ENCODE measurements around the gene ENAH. TPM values are rescaled to one million over a fixed set of nuclear protein-coding genes. Genes with fewer than 3 reads are reported as not detected.

Gene ENAH
- total RNA-seq, 4 donors from 2014 or later, result 28.4 to 53.3 (median 32.6) TPM

GRCh38 chr1:225685476-225686176 is 32.7 kb upstream of the ENAH start:
- no peak for TF ChIP-seq CTCF (IDR thresholded peaks at IDR 0.05; ENCODE audit: low read depth)

DNA sequence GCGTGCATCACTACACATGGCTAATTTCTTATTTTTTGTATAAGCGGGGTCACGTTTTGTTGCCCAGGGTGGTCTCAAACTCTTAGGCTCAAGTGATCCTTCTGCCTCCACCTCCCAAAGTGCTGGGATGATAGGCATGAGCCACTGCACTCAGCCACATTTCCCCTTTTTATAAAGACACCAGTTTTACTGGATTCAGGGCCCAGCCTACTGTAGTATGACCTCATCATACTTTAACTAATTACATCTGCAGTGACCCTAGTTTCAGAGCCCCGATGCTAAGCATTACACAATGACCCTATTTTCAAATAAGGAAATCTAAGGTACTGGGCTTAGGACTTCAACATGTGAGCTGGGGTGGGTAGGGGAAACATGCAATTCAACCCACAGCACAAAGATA is 31.8 kb upstream of the ENAH start:
- no peak for TF ChIP-seq CTCF (IDR thresholded peaks at IDR 0.05; ENCODE audit: low read depth)

DNA sequence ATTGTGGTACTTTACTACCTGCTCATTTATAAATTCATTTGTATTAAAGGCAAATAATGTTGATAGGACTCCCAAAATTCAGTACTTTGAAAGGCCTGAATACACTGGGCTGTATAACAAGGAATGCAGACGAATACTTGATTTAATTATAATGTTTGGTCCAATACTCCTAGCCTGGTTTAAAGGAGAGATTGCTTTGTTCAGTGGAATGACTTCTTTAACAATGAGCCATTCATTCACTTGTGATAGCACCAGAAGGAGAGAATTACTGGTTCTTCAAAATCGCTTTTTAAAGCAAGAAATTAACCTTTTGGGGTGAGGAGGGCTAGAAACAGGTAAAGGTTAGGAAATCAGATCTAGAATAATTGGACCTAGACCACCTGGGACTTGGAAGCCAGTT is 28.3 kb upstream of the ENAH start:
- TF ChIP-seq CTCF (IDR thresholded peaks at IDR 0.05; ENCODE audit: low read depth), result no peak

- TF ChIP-seq CTCF (IDR thresholded peaks at IDR 0.05; ENCODE audit: low read depth), result no peak
Observed at GRCh38 chr1:225678545-225678944, 25.6 kb upstream of the ENAH start.

DNA sequence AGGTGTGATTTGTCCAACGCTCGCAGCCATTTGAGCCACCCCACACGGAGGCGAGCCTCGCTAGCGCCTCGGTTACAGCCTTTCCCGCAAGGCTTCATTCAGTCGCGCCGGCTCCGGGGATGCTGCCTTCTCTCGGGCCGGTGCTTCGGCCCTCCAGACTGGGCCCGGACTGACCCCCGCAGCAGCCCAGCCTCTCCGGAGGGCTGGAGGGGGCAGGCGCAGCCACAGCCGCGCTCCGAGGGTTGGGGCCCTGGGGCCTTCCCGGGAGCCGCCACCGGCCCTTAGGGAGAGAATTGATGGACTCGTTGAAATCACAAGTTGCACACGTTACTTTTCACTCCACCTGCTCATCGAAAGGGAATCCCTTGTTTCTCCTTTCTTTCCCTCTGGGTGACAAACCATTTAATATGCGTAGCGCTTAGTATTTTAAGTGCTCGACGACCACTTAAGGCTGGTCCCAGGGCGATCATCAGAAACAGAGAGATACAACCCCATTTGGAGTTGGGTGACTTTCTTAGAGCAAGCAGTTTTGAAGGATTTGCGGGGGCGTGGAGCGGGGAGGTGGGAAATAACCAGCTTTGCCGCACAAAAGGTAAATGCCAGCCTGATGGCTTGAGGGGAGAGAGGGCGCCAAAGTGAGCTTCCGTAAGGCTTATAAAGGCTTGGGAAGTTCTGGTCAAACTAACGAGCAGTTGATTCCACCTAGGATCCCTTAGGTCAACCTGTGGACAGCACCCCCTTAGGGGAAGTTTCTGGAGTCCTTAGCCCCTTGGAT is 24.6 kb upstream of the ENAH start:
- no peak for TF ChIP-seq CTCF (IDR thresholded peaks at IDR 0.05; ENCODE audit: low read depth)

GRCh38 chr1:225674381-225674780 is 21.5 kb upstream of the ENAH start:
- TF ChIP-seq CTCF (IDR thresholded peaks at IDR 0.05; ENCODE audit: low read depth), result no peak

Measured in subcutaneous adipose tissue (tissue), 4 donors.